Keratinocyte (primary cell): ENCODE results near the gene LAMA3.

Source experiments
- EZH2 ChIP-seq: IDR thresholded peaks from one replicate; pipeline ENCODE4 v1.6.1; 2012; ENCODE audit warnings: inconsistent platforms, mild to moderate bottlenecking, low read length, moderate library complexity
- TF ChIP-seq, protein P1 (sequence below), 3 experiments: IDR thresholded peaks in 1 of 3; conservative IDR thresholded peaks in 1 of 3; optimal IDR thresholded peaks in 1 of 3; 2 replicates in 2 of 3; 3 replicates in 1 of 3; pipeline versions ENCODE3 to v1.5.1; 2011; ENCODE audit warnings: low read length in 3 of 3, mild to moderate bottlenecking in 3 of 3, moderate library complexity in 2 of 3, control low read depth in 1 of 3, inconsistent platforms in 1 of 3; ENCODE audit not compliant: insufficient read depth in 2 of 3; ENCODE audit errors: extremely low read depth in 1 of 3

- TF ChIP-seq, protein P1, sequence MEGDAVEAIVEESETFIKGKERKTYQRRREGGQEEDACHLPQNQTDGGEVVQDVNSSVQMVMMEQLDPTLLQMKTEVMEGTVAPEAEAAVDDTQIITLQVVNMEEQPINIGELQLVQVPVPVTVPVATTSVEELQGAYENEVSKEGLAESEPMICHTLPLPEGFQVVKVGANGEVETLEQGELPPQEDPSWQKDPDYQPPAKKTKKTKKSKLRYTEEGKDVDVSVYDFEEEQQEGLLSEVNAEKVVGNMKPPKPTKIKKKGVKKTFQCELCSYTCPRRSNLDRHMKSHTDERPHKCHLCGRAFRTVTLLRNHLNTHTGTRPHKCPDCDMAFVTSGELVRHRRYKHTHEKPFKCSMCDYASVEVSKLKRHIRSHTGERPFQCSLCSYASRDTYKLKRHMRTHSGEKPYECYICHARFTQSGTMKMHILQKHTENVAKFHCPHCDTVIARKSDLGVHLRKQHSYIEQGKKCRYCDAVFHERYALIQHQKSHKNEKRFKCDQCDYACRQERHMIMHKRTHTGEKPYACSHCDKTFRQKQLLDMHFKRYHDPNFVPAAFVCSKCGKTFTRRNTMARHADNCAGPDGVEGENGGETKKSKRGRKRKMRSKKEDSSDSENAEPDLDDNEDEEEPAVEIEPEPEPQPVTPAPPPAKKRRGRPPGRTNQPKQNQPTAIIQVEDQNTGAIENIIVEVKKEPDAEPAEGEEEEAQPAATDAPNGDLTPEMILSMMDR (optimal IDR thresholded peaks at IDR 0.05 in 1 of 3, IDR thresholded peaks at IDR 0.05 in 1 of 3, conservative IDR thresholded peaks at IDR 0.05 in 1 of 3; ENCODE audit: extremely low read depth in 1 of 3, insufficient read depth in 2 of 3, low read length in 3 of 3) = no peak
- TF ChIP-seq EZH2 = no peak
Measured at GRCh38 chr18:23761941-23762340, 72.7 kb downstream of the LAMA3 start.
